HG02678 (cell line): ENCODE results near the gene MPHOSPH6.
"Not testable (repeated sequence)": the region's sequence is repeated elsewhere in the genome, so short reads cannot be mapped to it uniquely, and the experiment has no call there.

Source experiments
- ATAC-seq: cut with Tn5 transposase; IDR thresholded peaks from one replicate; pipeline ENCODE4 v1.9.1; 2021; ENCODE audit warnings: mild to moderate bottlenecking, moderate library complexity; ENCODE audit not compliant: unreplicated experiment

Gene MPHOSPH6

GRCh38 chr16:82176204-82176603 is 6.2 kb upstream of the MPHOSPH6 start:
- no peak for ATAC-seq

- ATAC-seq, result no peak
Measured at GRCh38 chr16:82175627-82176026, 5.6 kb upstream of the MPHOSPH6 start.

- no peak for ATAC-seq
Measured at GRCh38 chr16:82167670-82168069, 2.4 kb downstream of the MPHOSPH6 start.

- no peak for ATAC-seq
Measured at GRCh38 chr16:82160226-82160625, 9.8 kb downstream of the MPHOSPH6 start.

- ATAC-seq, result no peak
Measured at GRCh38 chr16:82157836-82158235, 12.2 kb downstream of the MPHOSPH6 start.

GRCh38 chr16:82157534-82157812 is 12.6 kb downstream of the MPHOSPH6 start:
- ATAC-seq, result no peak

- no peak for ATAC-seq
Measured at GRCh38 chr16:82156761-82157533, 13.1 kb downstream of the MPHOSPH6 start.

- no peak for ATAC-seq
Measured at GRCh38 chr16:82152641-82153112, 17.3 kb downstream of the MPHOSPH6 start.

- ATAC-seq, result no peak
Measured at GRCh38 chr16:82152196-82152595, 17.8 kb downstream of the MPHOSPH6 start.

- no peak for ATAC-seq
Measured at GRCh38 chr16:82150549-82150948, 19.5 kb downstream of the MPHOSPH6 start.

GRCh38 chr16:82149536-82149935 is 20.5 kb downstream of the MPHOSPH6 start:
- ATAC-seq, result no peak

- ATAC-seq, result no peak
Measured at GRCh38 chr16:82147546-82147945, 22.5 kb downstream of the MPHOSPH6 start.

- ATAC-seq, result no peak
Measured at GRCh38 chr16:82146957-82147356, 23.1 kb downstream of the MPHOSPH6 start.

- ATAC-seq, result no peak
Measured at GRCh38 chr16:82146556-82146955, 23.5 kb downstream of the MPHOSPH6 start.

GRCh38 chr16:82139286-82139571 is 30.8 kb downstream of the MPHOSPH6 start:
- not testable (repeated sequence) for ATAC-seq

- ATAC-seq, result no peak
Measured at GRCh38 chr16:82138478-82139285, 31.3 kb downstream of the MPHOSPH6 start.

- ATAC-seq, result no peak
Measured at GRCh38 chr16:82137822-82138167, 32.2 kb downstream of the MPHOSPH6 start.

GRCh38 chr16:82136956-82137821 is 32.8 kb downstream of the MPHOSPH6 start:
- ATAC-seq, result no peak

GRCh38 chr16:82135844-82136243 is 34.2 kb downstream of the MPHOSPH6 start:
- no peak for ATAC-seq

GRCh38 chr16:82134846-82135245 is 35.2 kb downstream of the MPHOSPH6 start:
- ATAC-seq, result no peak

- ATAC-seq, result no peak
Measured at GRCh38 chr16:82133798-82134197, 36.2 kb downstream of the MPHOSPH6 start.

- no peak for ATAC-seq
Measured at GRCh38 chr16:82129881-82130280, 40.1 kb downstream of the MPHOSPH6 start.
